Activated naive CD8-positive, alpha-beta T cell treated with anti-CD3 and anti-CD28 coated beads for 36 hours (primary cell): ENCODE data around the gene PALLD. TPM values are rescaled to one million over a fixed set of nuclear protein-coding genes. Genes with fewer than 3 reads are reported as not detected.

ENCODE experiments used
- DNase-seq: peaks from one replicate; pipeline ENCODE4 v3.0.0; 2021
- H3K27ac Mint-ChIP-seq: one replicate; pipeline ENCODE4 v1.8.0; 2022; ENCODE audit warnings: mild to moderate bottlenecking, moderate library complexity, mixed read lengths
- H3K27me3 Mint-ChIP-seq: one replicate; pipeline ENCODE4 v1.8.0; 2022; ENCODE audit warnings: mild to moderate bottlenecking, mixed read lengths
- H3K36me3 Mint-ChIP-seq: one replicate; pipeline ENCODE4 v1.8.0; 2021; ENCODE audit warnings: mild to moderate bottlenecking, mixed read lengths
- H3K4me1 Mint-ChIP-seq: one replicate; pipeline ENCODE4 v1.8.0; 2021; ENCODE audit warnings: mixed read lengths
- H3K4me3 Mint-ChIP-seq: one replicate; pipeline ENCODE4 v1.8.0; 2022; ENCODE audit warnings: mild to moderate bottlenecking, moderate library complexity, mixed read lengths
- H3K9me3 Mint-ChIP-seq: one replicate; pipeline ENCODE4 v1.8.0; 2022; ENCODE audit warnings: mixed read lengths
- total RNA-seq, 2 experiments: library from RNA; stranded (reverse); gene quantifications; one replicate each; pipeline ENCODE4 v1.2.3, GENCODE V29; 2021

Gene PALLD
- total RNA-seq, 2 experiments from 2014 or later: 0.41 to 0.94 TPM

GRCh38 chr4:168654104-168654847 is 157.4 kb downstream of the PALLD start:
- Mint-ChIP-seq H3K36me3 (no peaks in the 10 kb centered on the region), H3K27ac (no peak overlapping the region), H3K4me3 (no peak overlapping the region), H3K9me3 (no peaks in the 10 kb centered on the region), H3K27me3 (peaks cover 41% of the 10 kb centered on the region), H3K4me1 (peaks cover 2% of the 10 kb centered on the region)
- no peak for DNase-seq

GRCh38 chr4:168654848-168655174 is 158.0 kb downstream of the PALLD start:
- no peak overlapping the region for H3K4me3 Mint-ChIP-seq
- no peak overlapping the region for H3K27ac Mint-ChIP-seq
- H3K9me3 Mint-ChIP-seq: no peaks in the 10 kb centered on the region

GRCh38 chr4:168655182-168655581 is 158.3 kb downstream of the PALLD start:
- H3K4me3 Mint-ChIP-seq: no peak overlapping the region
- no peak overlapping the region for H3K27ac Mint-ChIP-seq
- H3K27me3 Mint-ChIP-seq: peaks cover 41% of the 10 kb centered on the region
- no peaks in the 10 kb centered on the region for H3K36me3 Mint-ChIP-seq
- DNase-seq: no peak
- H3K9me3 Mint-ChIP-seq: no peaks in the 10 kb centered on the region
- peaks cover 2% of the 10 kb centered on the region for H3K4me1 Mint-ChIP-seq

More at GRCh38 chr4:168654848-168655174, 158.0 kb downstream of the PALLD start:
- Mint-ChIP-seq H3K27me3 (peaks cover 41% of the 10 kb centered on the region), H3K36me3 (no peaks in the 10 kb centered on the region), H3K4me1 (peaks cover 2% of the 10 kb centered on the region)
- DNase-seq: no peak

- no peak overlapping the region for H3K4me3 Mint-ChIP-seq
- peaks cover 2% of the 10 kb centered on the region for H3K4me1 Mint-ChIP-seq
- no peak for DNase-seq
- H3K27ac Mint-ChIP-seq: no peak overlapping the region
- no peaks in the 10 kb centered on the region for H3K9me3 Mint-ChIP-seq
- H3K36me3 Mint-ChIP-seq: no peaks in the 10 kb centered on the region
- H3K27me3 Mint-ChIP-seq: peaks cover 36% of the 10 kb centered on the region
Measured at GRCh38 chr4:168656055-168656660, 159.3 kb downstream of the PALLD start.

GRCh38 chr4:168656946-168657473 is 160.2 kb downstream of the PALLD start:
- no peaks in the 10 kb centered on the region for H3K9me3 Mint-ChIP-seq
- no peaks in the 10 kb centered on the region for H3K36me3 Mint-ChIP-seq
- H3K4me1 Mint-ChIP-seq: peaks cover 2% of the 10 kb centered on the region
- H3K27me3 Mint-ChIP-seq: peaks cover 28% of the 10 kb centered on the region
- H3K4me3 Mint-ChIP-seq: no peak overlapping the region
- no peak for DNase-seq
- H3K27ac Mint-ChIP-seq: no peak overlapping the region

- Mint-ChIP-seq H3K36me3 (no peaks in the 10 kb centered on the region), H3K27me3 (peaks cover 17% of the 10 kb centered on the region), H3K27ac (no peak overlapping the region), H3K9me3 (no peaks in the 10 kb centered on the region), H3K4me3 (no peak overlapping the region), H3K4me1 (peaks cover 2% of the 10 kb centered on the region)
- no peak for DNase-seq
Measured at GRCh38 chr4:168658751-168659150, 161.9 kb downstream of the PALLD start.

GRCh38 chr4:168659741-168660465 is 163.1 kb downstream of the PALLD start:
- no peak for DNase-seq
- Mint-ChIP-seq H3K9me3 (no peaks in the 10 kb centered on the region), H3K27me3 (peaks cover 16% of the 10 kb centered on the region), H3K36me3 (no peaks in the 10 kb centered on the region), H3K27ac (no peak overlapping the region), H3K4me3 (no peak overlapping the region), H3K4me1 (peaks cover 2% of the 10 kb centered on the region)

GRCh38 chr4:168662297-168662984 is 165.6 kb downstream of the PALLD start:
- Mint-ChIP-seq H3K9me3 (no peaks in the 10 kb centered on the region), H3K4me1 (no peaks in the 10 kb centered on the region), H3K27me3 (peaks cover 4% of the 10 kb centered on the region), H3K4me3 (no peak overlapping the region), H3K27ac (no peak overlapping the region), H3K36me3 (no peaks in the 10 kb centered on the region)
- DNase-seq: no peak

- Mint-ChIP-seq H3K4me1 (no peaks in the 10 kb centered on the region), H3K9me3 (no peaks in the 10 kb centered on the region), H3K27me3 (no peaks in the 10 kb centered on the region), H3K4me3 (no peak overlapping the region), H3K27ac (no peak overlapping the region), H3K36me3 (no peaks in the 10 kb centered on the region)
- DNase-seq: no peak
Measured at GRCh38 chr4:168664242-168664891, 167.5 kb downstream of the PALLD start.

- Mint-ChIP-seq H3K27me3 (no peaks in the 10 kb centered on the region), H3K27ac (no peak overlapping the region), H3K36me3 (no peaks in the 10 kb centered on the region), H3K9me3 (no peaks in the 10 kb centered on the region), H3K4me1 (no peaks in the 10 kb centered on the region), H3K4me3 (no peak overlapping the region)
- DNase-seq: no peak
Measured at GRCh38 chr4:168666531-168666930, 169.7 kb downstream of the PALLD start.

- DNase-seq: no peak
- Mint-ChIP-seq H3K4me3 (no peak overlapping the region), H3K27me3 (no peaks in the 10 kb centered on the region), H3K9me3 (no peaks in the 10 kb centered on the region), H3K4me1 (no peaks in the 10 kb centered on the region), H3K36me3 (no peaks in the 10 kb centered on the region), H3K27ac (no peak overlapping the region)
Measured at GRCh38 chr4:168667376-168667775, 170.5 kb downstream of the PALLD start.

GRCh38 chr4:168667921-168668320 is 171.1 kb downstream of the PALLD start:
- Mint-ChIP-seq H3K4me3 (no peak overlapping the region), H3K9me3 (no peaks in the 10 kb centered on the region), H3K4me1 (no peaks in the 10 kb centered on the region), H3K27ac (no peak overlapping the region), H3K36me3 (no peaks in the 10 kb centered on the region), H3K27me3 (no peaks in the 10 kb centered on the region)
- no peak for DNase-seq

- Mint-ChIP-seq H3K9me3 (no peaks in the 10 kb centered on the region), H3K36me3 (no peaks in the 10 kb centered on the region), H3K27me3 (no peaks in the 10 kb centered on the region), H3K4me3 (no peak overlapping the region), H3K27ac (no peak overlapping the region), H3K4me1 (no peaks in the 10 kb centered on the region)
- DNase-seq: no peak
Measured at GRCh38 chr4:168673476-168673875, 176.6 kb downstream of the PALLD start.

- Mint-ChIP-seq H3K4me3 (no peak overlapping the region), H3K27ac (no peak overlapping the region), H3K27me3 (no peaks in the 10 kb centered on the region), H3K9me3 (no peaks in the 10 kb centered on the region), H3K36me3 (no peaks in the 10 kb centered on the region), H3K4me1 (no peaks in the 10 kb centered on the region)
- no peak for DNase-seq
Measured at GRCh38 chr4:168674077-168674747, 177.4 kb downstream of the PALLD start.
